SU-DHL-6 (cell line): ENCODE measurements around the gene ATG4A.

Experiments
- H2AFZ ChIP-seq: fragments of 200-600 bp; sonication (generic); 2 replicates; pipeline ENCODE4 v1.6.1; 2014; ENCODE audit warnings: low read depth, mild to moderate bottlenecking, moderate library complexity, mixed read lengths, antibody characterized with exemption, low read length; ENCODE audit not compliant: severe bottlenecking
- H3F3A ChIP-seq: fragments of 200-600 bp; shearing (Covaris generic); 2 replicates; pipeline ENCODE4 v1.6.0; 2016; ENCODE audit warnings: antibody characterized with exemption, mild to moderate bottlenecking; ENCODE audit not compliant: insufficient read depth
- H3K27ac ChIP-seq: fragments of 200-600 bp; sonication (generic); 2 replicates; pipeline ENCODE4 v1.5.1; 2016; ENCODE audit warnings: low read depth, mild to moderate bottlenecking, low read length, moderate library complexity, mixed read lengths
- H3K27me3 ChIP-seq: fragments of 200-600 bp; sonication (generic), shearing (Covaris generic); 2 replicates; pipeline ENCODE4 v1.6.0; 2014; ENCODE audit warnings: mild to moderate bottlenecking, low read length
- H3K36me3 ChIP-seq: fragments of 200-600 bp; sonication (generic); 2 replicates; pipeline ENCODE4 v1.6.1; 2014; ENCODE audit warnings: mild to moderate bottlenecking, low read length, mixed read lengths
- H3K4me2 ChIP-seq: fragments of 300-600, 200-600 bp; shearing (Covaris generic), sonication (generic); 2 replicates; pipeline ENCODE4 v1.6.0; 2014; ENCODE audit warnings: low read length, low read depth, mild to moderate bottlenecking; ENCODE audit not compliant: poor library complexity, severe bottlenecking
- H3K4me3 ChIP-seq: fragments of 200-600 bp; sonication (generic); 2 replicates; pipeline ENCODE4 v1.5.1; 2014; ENCODE audit warnings: antibody characterized with exemption, low read length, mild to moderate bottlenecking, mixed read lengths; ENCODE audit not compliant: insufficient read depth, poor library complexity, severe bottlenecking
- H3K79me2 ChIP-seq: fragments of 200-600 bp; sonication (generic); 2 replicates; pipeline ENCODE4 v1.6.1; 2014; ENCODE audit warnings: mild to moderate bottlenecking, low read length, moderate library complexity; ENCODE audit not compliant: insufficient read depth
- H3K9ac ChIP-seq: fragments of 200-600 bp; sonication (generic); 2 replicates; pipeline ENCODE4 v1.7.0; 2014; ENCODE audit warnings: mild to moderate bottlenecking, low read length
- H3K9me2 ChIP-seq: fragments of 200-600 bp; sonication (generic); replicated peaks from 2 replicates; pipeline ENCODE4 v1.6.1; 2014; ENCODE audit warnings: low read length; ENCODE audit not compliant: insufficient read depth
- H3K9me3 ChIP-seq: fragments of 200-600 bp; sonication (generic); 2 replicates; pipeline ENCODE4 v1.6.1; 2014; ENCODE audit warnings: low read length, mixed read lengths; ENCODE audit not compliant: insufficient read depth
- H4K20me1 ChIP-seq: fragments of 200-600 bp; sonication (generic); 2 replicates; pipeline ENCODE4 v1.6.1; 2014; ENCODE audit warnings: low read depth, mild to moderate bottlenecking, antibody characterized with exemption, low read length, moderate library complexity, mixed read lengths
- EZH2phosphoT487 ChIP-seq: fragments of 200-600 bp; sonication (generic), shearing (Covaris generic); conservative IDR thresholded peaks from 2 replicates; pipeline ENCODE4 v1.6.1; 2018; ENCODE audit warnings: mild to moderate bottlenecking, antibody characterized with exemption, low read length, moderate library complexity, mixed read lengths
- TF ChIP-seq, protein P1 (sequence below): fragments of 200-600 bp; sonication (generic); IDR thresholded peaks from one replicate; pipeline ENCODE4 v1.5.1; 2017; ENCODE audit warnings: antibody characterized with exemption, mild to moderate bottlenecking, low read length, moderate library complexity; ENCODE audit not compliant: insufficient read depth, poor library complexity, severe bottlenecking

ATG4A gene

DNA sequence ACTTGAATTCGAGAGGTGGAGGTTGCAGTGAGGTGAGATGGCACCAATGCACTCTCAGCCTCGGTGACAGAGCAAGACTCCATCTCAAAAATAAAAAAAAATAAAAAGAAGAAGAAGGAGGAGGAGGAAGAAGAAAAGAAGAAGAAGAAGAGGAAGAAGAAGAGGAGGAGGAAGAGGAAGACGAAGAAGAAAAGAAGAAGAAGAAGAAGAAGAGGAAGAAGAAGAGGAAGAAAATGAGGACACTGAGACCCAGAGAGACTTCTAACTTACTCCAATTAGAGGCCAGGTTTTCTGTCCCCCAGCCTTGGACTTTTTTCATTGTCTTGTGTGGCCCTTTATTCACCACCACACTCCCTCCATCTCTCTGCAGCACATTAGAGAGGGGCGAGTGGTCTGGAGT, 70.7 kb downstream of the ATG4A start:
- no peaks in the 10 kb centered on the region for H3K27me3 ChIP-seq
- H3K27ac ChIP-seq = no peak overlapping the region
- H3K4me3 ChIP-seq = no peak overlapping the region
- no peak overlapping the region for H3K9ac ChIP-seq
- no peaks in the 10 kb centered on the region for H3K36me3 ChIP-seq
- no peaks in the 10 kb centered on the region for H3K9me3 ChIP-seq
- no peak overlapping the region for H3K4me2 ChIP-seq
- H4K20me1 ChIP-seq = no peaks in the 10 kb centered on the region
- TF ChIP-seq EZH2phosphoT487 = no peak
- TF ChIP-seq, protein P1, sequence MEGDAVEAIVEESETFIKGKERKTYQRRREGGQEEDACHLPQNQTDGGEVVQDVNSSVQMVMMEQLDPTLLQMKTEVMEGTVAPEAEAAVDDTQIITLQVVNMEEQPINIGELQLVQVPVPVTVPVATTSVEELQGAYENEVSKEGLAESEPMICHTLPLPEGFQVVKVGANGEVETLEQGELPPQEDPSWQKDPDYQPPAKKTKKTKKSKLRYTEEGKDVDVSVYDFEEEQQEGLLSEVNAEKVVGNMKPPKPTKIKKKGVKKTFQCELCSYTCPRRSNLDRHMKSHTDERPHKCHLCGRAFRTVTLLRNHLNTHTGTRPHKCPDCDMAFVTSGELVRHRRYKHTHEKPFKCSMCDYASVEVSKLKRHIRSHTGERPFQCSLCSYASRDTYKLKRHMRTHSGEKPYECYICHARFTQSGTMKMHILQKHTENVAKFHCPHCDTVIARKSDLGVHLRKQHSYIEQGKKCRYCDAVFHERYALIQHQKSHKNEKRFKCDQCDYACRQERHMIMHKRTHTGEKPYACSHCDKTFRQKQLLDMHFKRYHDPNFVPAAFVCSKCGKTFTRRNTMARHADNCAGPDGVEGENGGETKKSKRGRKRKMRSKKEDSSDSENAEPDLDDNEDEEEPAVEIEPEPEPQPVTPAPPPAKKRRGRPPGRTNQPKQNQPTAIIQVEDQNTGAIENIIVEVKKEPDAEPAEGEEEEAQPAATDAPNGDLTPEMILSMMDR = no peak
- H2AFZ ChIP-seq = no peak overlapping the region
- no peaks in the 10 kb centered on the region for H3F3A ChIP-seq
- no peaks in the 10 kb centered on the region for H3K9me2 ChIP-seq
- H3K79me2 ChIP-seq = no peaks in the 10 kb centered on the region

DNA sequence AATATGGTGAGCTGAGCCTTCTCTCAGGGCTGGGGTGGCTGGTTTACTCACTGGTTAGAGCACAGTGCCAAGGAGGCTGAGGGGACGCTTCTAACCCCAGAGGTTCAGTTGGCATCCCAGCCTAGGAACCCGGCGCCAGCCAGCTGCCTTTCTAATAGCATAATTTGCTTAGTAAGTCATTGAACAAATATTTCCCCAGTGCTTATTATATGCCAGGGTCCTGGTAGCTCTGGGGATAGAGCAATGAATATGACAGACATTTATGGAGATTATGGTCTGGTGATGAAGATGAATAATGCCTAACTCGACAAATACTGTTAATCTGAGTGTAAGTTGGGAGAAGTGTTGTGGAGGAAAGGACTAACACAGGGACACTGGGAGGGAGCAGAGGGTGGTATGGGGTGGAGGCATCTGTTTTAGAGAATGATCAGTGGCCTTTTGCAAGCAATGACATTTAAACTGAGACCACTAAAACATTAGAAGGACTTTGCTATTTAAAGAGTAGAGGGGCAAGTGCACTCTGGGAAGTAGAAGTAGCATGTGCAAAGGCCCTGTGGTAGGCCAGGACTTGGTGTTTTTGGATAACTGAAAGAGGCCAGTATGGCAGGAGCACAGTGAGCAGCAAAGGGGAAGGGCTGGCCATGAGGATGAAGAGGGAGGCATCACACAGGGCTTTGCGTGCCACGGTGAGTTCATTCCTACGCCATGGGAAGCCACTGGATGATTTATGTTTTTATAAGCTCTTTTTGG, 71.9 kb downstream of the ATG4A start:
- Histone ChIP-seq H3K9me3 (no peaks in the 10 kb centered on the region), H3K36me3 (no peaks in the 10 kb centered on the region), H3K27me3 (no peaks in the 10 kb centered on the region), H3F3A (no peaks in the 10 kb centered on the region), H3K9me2 (no peaks in the 10 kb centered on the region), H3K9ac (no peak overlapping the region), H4K20me1 (no peaks in the 10 kb centered on the region), H3K79me2 (no peaks in the 10 kb centered on the region), H3K27ac (no peak overlapping the region), H3K4me2 (no peak overlapping the region), H2AFZ (no peak overlapping the region), H3K4me3 (no peak overlapping the region)
- no peak for TF ChIP-seq EZH2phosphoT487
- TF ChIP-seq, protein P1 = no peak

DNA sequence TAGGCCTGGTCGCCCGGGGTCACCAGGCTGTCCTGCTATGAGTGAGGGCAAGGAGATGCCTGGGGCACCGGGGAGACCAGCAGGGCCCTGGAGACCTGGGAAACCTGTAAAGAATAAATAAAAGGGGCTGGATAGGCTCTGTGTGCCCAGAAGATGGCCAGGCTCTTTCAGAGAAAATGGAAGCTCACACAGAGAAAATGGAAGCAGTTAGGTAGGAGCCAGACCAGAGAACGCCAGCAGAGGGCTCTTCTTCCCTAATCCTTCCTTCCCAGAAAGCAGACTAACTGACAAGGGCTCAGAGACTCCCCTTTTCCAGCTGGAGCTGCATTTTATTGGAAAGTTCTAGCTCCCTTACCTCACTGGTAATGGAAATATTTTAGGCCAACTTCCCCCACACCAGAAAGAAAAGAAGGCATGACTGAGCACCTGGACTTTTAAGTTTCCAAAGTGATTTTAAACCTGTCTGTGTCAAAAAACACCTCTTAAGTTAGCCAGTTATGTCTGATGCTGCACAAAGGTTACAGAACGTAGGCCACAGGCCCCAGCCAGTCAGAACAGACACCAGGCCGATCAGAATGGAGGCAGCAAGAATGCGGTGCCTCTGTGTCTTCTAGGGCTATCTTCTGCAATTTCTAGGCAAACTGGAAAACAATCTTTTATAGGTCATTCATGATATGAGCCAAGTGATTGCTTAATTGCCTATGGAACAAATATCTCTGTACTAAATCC, 74.0 kb downstream of the ATG4A start:
- no peaks in the 10 kb centered on the region for H4K20me1 ChIP-seq
- no peaks in the 10 kb centered on the region for H3K36me3 ChIP-seq
- no peak overlapping the region for H3K27ac ChIP-seq
- no peak overlapping the region for H2AFZ ChIP-seq
- H3K9me2 ChIP-seq = no peaks in the 10 kb centered on the region
- H3K9me3 ChIP-seq = no peaks in the 10 kb centered on the region
- H3K4me3 ChIP-seq = no peak overlapping the region
- no peaks in the 10 kb centered on the region for H3K27me3 ChIP-seq
- no peaks in the 10 kb centered on the region for H3F3A ChIP-seq
- TF ChIP-seq EZH2phosphoT487 = no peak
- TF ChIP-seq, protein P1 = no peak
- H3K9ac ChIP-seq = no peak overlapping the region
- H3K4me2 ChIP-seq = no peak overlapping the region
- no peaks in the 10 kb centered on the region for H3K79me2 ChIP-seq
